Choroid plexus epithelial cell (primary cell): Measurements from ENCODE around the gene PBOV1.

ENCODE experiments used
- DNase-seq: peaks from one replicate; pipeline ENCODE4 v3.0.0-alpha.2; 2010; ENCODE audit warnings: low read depth
- H3K4me3 ChIP-seq: 2 replicates; pipeline ENCODE4 v1.5.1; 2011; ENCODE audit warnings: low read depth, mild to moderate bottlenecking, control low read depth, low read length, moderate library complexity
- CTCF ChIP-seq: conservative IDR thresholded peaks from 2 replicates; pipeline ENCODE4 v1.5.1; 2011; ENCODE audit warnings: low read depth, mild to moderate bottlenecking, control low read depth, inconsistent platforms, low read length, moderate library complexity

PBOV1 gene

GRCh38 chr6:138246650-138247440 lies 28.6 kb upstream of the PBOV1 start:
- TF ChIP-seq CTCF = no peak
- DNase-seq = no peak

GRCh38 chr6:138245751-138246150 lies 27.5 kb upstream of the PBOV1 start:
- H3K4me3 ChIP-seq = no peak overlapping the region
- no peak for DNase-seq
- TF ChIP-seq CTCF = no peak

More at GRCh38 chr6:138246650-138247440, 28.6 kb upstream of the PBOV1 start:
- H3K4me3 ChIP-seq = no peak overlapping the region

GRCh38 chr6:138242987-138243592 lies 24.8 kb upstream of the PBOV1 start:
- H3K4me3 ChIP-seq = no peak overlapping the region
- no peak for DNase-seq
- no peak for TF ChIP-seq CTCF

GRCh38 chr6:138241934-138242333 lies 23.6 kb upstream of the PBOV1 start:
- no peak overlapping the region for H3K4me3 ChIP-seq
- no peak for TF ChIP-seq CTCF
- no peak for DNase-seq

- DNase-seq = no peak
- no peak overlapping the region for H3K4me3 ChIP-seq
- TF ChIP-seq CTCF = no peak
These were observed 23.1 kb upstream of the PBOV1 start for GRCh38 chr6:138241381-138241780.

- H3K4me3 ChIP-seq = no peak overlapping the region
- TF ChIP-seq CTCF = no peak
- peak; percentile 57 for DNase-seq
These were observed 22.4 kb upstream of the PBOV1 start for GRCh38 chr6:138240476-138241245.
